NCI-H1436 (cell line): ENCODE results near the gene CSTPP1.

Experiments used
- DNase-seq: peaks from one replicate; lab custom pipeline; 2025; lab: John Stamatoyannopoulos, UW

Gene CSTPP1

DNA sequence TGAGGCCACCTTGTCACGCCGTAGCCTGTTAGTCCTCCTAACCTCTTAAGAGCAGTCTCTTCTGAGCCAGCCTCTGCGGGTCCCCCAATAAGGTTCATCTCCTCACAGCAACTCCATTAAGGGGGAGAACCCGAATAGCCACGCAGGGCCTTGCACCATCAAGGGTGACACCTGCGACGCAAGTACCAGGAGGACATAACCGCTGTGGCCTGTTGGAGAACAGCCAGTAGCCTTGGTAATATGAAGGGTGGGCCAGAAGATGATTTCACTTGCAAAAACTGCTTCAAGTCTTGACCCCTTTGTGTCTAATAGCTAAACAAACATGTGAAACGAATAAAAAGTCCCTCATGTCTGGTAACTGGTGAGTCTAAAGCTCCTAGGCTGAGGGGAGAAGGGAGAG lies 225.3 kb downstream of the CSTPP1 start:
- DNase-seq = no peak

DNA sequence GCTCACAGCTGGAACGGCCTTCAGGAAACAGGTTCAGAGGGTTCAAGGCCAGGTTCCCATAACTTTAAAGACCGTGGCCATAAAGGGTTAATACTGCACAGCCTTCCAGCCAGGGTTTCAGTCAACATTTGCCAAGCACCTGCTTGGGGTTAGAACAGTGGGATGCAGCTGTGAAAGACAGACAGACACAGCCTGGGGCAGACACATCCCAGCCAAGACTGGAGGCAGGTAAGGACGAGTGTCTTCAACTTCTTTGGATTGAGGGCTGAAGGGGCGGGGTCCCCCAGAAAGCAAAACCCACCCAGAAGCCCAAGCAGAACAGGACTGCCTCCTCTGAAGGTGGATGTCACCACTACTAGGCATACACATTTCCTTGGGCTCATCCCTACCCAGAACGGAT lies 225.9 kb downstream of the CSTPP1 start:
- no peak for DNase-seq

DNA sequence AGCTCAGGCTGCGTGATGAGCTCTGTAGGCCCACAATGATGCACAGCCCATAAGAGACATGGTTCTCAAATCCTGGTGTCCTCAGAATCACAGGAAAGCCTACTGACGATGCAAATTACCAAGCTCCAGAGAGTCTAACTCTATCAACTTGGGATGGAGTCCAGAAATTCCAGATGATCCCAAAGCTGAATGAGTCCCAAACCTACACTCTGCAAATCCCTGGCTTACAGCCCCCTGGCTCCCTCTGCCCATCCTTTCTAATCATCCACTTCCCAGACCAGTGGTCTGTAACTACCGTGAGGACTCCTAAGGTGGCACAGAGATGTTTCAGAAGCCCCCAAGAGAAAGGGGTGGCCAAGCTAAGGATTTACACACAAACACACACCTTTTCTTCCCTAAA lies 226.6 kb downstream of the CSTPP1 start:
- DNase-seq = no peak

DNA sequence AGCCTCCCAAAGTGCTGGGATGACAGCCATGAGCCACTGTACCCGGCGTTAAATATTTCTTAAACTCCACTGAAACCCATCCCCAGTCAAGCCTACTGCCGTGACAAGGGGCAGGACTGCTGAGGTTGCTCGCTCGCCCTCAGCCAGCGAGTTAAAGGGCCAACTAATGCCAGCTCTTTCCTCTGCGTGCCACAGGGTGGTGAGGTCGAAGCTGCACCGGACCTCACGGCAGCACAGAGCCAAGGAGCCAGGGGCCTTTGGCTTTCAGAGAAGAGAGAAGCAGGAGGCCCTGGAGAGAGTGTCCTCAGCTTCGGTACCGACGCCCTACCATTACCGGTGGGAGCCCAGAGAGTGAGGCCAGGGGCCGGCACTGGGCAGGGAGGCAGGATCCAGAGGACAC lies 227.3 kb downstream of the CSTPP1 start:
- no peak for DNase-seq

DNA sequence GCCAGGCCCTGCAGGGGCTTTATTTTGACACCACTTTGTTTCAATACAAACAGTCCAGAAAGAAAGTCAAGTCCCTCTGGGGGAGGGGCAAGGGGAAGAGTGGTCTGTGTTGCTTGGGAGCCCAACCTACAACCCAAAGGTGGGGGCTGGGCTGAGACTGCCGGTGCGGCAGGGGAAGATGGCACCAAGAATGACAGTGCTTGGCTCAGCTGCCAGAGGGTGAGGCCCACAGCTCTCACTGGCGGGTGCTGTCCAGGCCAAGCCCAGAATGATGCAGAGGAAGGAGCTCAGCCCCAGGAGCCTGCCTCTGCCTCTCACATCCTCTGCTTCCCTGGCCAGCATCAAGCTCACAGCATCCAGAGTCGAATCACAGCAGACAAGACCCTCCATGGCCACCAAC lies 227.8 kb downstream of the CSTPP1 start:
- no peak for DNase-seq

DNA sequence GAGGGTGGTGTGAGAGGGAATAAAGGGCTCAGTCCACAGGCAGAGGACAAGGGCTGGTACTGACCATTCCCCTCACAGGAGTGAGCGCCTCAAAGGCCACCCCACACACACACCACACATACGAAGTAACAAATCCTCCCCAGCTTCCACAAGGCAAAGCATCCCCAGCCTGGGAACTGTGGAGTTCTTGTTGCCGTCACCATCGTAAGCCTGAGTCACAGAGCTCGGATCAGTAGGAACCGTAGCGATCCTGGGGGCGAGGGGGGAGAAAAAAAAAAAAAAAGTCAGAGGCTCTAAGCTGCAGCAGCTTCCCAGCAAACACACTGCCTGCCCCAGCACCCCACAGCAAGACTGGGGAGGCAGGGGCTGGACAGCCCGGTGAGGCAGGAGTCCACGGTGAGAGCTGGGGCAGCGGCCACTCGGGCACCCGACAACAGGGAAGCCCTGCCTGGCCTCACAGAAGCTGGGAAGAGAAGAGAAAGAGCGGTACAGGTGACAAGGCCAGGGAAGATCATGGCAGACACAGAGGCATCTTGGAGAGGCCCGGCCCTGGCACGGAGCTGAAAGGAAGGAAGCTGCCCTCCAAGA lies 228.8 kb downstream of the CSTPP1 start:
- DNase-seq = no peak

DNA sequence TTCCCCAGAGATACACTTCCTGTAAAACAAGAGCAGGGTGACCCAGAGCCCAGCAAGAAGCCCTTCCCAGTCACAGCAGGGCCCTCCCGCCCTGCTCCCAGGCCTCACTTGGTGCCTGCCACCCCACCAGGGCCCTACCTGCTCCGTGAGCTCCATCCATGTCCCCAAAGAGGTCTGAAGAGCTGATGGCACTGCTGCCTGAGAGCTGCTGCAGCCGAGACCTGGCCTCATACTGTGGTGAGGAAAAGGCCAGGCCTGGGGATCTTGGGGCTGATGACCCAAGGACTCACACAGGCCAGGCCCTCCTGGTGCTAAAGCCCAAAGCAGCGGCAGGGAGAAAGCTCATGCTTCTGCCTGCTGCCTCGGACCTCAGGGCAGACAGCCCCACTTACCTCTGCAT lies 229.8 kb downstream of the CSTPP1 start:
- no peak for DNase-seq

DNA sequence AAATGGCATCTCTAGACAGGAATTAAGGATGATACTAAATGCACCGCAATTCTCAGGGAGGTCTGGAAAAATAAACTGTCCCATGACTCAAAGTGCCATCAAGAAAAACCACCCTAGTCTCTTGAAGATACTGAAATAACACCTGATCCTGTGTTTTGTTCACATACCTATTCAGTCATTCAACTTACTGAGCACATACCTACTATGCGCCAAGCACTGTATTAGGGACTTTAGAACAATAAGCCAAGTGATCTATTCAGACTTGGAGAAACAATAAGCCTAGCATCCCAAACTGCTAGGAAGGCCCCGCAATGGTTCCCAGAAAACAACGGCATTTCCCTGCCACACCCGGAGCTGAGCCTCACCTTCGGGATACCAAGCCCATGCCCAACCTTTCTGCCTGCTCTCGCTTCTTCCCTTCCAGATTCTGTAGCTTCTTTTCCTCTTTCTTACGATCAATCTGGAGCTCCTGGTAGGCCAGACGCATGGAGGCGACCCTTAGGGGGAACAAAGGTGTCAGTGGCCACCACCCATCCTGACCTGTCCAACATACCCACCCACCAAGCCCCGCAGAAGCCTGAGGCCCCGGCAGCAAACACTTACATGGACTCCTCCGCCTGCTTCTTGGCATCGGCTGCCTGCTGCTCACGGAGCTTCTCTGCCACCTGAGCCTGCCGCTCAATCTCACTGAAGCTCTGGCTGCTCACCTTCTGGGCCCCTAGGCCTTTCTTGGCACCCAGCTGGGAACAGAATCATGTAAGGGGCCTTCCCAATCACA lies 234.7 kb downstream of the CSTPP1 start:
- no peak for DNase-seq

DNA sequence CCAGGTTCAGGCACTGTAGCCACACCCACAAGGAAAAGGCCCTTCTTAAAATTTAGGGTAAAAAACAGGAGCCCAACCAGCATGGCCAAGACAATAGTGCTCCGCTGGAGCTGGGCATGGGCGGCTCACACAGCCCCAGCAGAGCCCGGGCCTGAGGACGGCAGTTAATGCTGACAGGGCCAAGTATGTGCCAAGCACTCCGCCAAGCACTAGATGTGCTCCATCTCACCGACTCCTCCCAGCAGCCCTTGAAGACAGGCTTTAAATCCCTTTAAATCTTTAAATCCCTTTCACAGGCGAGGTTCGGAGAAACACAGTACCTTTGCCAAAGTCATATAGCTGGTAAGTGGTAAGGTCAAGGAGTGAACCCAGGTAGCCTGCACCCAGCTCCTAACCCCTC lies 235.3 kb downstream of the CSTPP1 start:
- no peak for DNase-seq

DNA sequence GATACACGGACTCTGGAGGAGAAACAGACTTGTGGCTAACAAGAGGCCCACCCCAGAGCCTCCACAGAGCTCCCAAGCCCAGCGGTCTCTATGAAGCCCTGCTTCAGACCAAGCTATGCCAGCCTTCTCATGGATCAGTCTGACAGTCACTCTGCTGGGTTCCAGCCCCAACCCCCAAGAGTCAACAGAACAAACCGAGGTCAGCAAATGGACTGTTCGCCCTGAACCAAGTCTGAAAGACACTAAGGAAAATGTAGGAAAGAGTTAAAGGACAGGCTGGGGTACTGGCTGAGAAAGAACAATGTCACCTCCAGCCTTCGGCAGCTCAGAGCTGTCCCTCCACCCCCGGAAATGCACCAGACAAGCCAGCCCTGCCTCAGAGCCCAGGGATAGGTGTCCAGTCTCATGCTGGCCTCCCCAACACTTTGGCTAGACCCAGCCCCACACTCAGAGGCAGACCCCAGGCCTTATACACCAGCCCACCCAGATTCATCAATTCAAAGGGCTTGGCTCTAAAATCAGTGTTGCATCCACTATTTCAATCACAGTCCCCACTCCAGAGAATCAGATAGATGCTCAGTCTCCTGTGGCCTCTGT lies 236.3 kb downstream of the CSTPP1 start:
- no peak for DNase-seq

DNA sequence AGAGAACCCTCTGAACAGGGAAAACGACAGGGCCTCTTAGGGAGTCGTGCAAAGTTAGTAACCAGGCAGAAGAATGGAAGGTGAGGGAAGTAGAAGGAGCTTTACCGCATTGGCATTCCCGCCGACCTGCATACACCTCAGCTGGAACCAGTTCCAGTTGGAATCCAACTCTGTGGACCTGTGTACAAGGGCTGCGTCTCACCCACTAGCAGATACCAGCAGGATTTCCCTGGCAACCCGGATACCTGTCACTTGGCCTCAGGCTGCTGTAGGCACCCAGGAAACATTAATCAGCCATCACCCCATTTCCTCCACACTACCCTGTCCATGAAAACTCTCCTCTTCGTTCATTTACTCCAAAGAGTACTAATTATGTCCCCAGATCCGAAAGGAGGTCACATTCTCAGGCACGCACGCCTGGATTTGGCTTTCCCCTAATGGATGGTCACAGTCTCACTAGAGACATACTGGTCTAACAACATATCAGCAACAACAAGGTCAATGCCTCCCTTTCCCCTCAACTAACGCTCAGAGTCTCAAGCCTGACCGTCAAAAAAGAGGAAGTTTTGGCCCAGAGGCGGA lies 239.3 kb downstream of the CSTPP1 start:
- no peak for DNase-seq

DNA sequence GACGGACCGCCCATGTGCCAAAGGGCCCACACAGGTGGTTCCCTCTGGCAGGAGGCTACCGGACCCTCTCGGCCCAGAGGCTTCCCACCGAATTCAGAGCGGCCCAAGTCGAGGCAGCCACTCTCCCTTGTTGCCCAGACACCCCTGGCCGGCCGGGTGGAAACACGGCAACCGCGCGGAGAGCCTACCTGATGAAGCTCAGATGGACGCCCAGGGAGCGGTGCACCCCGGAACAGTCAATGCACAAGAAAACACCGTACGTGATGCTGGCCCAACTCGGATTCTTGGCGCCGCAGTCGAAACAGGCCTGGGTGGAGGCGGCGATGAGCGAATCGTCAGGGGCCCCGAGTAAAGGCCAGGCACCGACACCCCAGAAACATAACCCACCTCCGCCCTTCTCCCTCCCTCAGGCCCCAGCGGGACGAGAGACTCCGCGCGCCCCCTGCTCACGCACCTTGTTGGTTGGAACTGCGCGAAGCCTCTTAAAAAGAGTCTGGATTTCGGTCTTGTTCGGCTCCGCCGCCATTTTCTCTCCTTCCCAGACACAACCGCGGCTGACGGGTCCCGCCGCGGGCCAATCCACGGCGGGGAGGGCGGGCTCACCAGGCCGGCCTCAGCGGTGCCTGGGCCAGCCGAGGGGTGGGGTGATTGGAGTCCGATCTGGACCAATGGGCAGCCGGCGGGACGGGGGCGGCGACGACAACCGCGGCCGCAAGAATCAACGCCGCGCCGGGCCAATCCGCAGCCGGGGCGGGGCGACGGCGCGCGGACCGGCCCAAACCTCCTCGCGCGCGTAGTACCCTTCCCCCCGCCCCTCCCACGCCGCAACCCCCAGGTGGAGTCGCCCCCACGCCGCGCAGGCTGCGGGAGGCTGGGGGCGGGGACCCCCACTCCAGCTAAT lies 240.0 kb downstream of the CSTPP1 start, which contains the start of gene ARFGAP2:
TSS of gene ARFGAP2 (minus strand) at position 552 of the 901 bp plus-strand sequence. CDS start at position 526, 26 bp downstream.
- peak; percentile 95 for DNase-seq

DNA sequence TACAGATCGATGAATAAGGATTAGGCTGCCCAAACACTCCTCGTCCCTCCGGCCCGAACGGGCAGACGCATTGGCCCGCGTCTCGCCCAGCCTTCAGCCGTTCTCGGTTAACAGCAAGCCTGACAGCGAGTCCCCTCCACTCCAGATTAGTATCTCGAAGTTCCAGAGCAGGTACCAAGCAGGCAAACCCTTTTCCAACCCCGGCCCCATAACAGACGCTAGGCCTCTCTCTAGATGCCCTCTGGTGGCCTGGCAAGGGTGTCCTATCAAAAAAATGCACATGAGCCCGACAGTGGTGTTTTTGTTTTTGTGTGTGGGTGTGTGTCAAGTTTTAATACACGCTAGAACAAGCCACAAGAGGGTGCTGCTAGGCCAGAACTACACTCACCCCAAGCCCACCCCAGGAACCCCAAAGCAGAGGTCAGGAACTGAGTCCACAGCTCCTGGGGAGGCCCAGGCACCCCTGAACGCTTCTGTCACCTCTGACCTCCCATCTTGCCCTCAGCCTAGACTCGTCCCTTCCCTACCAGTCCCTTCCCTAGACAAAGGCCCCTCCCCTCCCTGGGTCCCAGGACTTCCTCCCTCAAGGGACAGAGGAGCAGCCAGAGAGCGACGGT lies 240.8 kb downstream of the CSTPP1 start:
- peak; percentile 68 for DNase-seq

DNA sequence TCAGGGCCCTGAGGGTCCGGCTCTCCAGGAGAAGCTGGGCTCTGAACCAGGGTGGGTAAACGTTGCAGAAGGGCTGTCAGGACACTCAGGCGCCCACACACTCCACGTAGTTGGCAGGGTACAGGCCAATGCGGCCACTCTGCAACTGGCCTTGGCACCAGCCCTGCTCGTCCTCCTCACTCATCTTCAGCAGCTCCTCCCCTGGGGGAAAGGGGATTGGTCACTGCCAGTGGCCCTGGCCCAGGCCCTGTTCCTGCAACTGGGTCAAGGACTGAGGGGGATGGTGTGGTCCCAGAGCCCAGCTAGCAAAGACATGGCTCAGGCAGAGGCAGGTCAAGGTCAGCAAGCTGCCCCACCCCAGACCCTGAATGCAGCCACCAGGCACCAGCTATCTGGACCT lies 241.3 kb downstream of the CSTPP1 start:
- DNase-seq = no peak

DNA sequence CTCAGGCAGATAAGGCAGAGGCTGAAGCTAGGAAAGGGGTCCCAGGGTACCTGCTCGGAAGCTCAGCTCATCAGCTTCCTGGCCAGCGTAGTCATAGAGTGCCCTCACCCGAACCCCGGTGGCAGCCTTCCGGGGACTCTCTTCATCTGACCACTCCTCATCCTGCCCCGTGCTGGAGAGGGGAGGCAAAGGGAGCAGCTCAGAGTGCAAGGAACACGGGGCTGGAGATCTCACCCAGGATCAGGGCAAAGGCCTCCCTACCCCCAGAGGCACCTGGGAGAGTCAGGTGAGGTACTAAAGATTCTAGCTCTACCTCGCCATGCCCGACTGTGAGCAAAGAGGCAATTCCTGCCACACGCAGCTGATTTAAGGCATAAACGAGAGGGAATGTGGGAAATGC lies 241.8 kb downstream of the CSTPP1 start:
- DNase-seq = no peak

DNA sequence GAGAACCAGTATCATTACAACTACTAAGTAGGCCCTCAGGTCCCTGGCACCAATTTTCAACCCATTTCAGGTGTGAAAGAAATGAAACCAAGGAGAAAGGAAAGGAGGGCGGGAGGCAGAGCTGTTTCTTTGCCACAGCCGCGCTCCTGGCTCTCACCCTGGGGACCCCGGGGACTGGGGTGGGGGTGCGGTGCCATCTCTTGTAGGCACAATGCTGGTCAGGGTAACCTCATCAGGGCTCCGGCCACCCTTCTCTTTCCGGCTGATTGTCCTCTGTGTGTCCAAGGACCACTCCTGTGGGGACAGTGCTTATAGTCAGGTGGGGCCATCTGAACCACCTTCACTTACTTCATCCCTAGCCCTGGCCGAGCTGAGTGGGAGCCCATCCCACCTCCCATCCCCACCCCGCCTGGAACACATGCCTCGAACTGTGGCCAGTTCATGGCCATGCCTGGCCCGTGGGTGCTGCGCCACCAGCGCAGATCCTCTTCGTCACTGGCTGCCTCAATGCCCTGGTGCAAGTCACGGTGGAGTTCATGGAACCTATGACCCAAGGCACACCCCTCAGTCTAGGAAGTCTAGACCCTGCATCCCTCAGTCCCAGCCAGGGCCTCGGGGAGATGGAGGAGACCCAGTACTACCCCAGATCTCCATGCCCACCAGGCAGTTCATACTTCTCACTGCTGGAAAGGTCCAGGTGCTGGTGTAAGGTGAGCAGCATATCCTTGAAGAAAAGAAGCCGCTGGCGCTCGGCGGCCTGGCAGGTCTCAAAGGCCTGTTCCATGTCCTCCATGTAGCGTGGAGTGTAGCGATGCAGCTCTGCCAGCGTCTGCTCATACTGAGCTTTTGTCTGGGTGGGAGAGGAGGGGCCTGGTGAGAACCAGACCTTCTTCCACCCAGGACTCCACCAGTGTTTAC lies 242.4 kb downstream of the CSTPP1 start:
- no peak for DNase-seq

DNA sequence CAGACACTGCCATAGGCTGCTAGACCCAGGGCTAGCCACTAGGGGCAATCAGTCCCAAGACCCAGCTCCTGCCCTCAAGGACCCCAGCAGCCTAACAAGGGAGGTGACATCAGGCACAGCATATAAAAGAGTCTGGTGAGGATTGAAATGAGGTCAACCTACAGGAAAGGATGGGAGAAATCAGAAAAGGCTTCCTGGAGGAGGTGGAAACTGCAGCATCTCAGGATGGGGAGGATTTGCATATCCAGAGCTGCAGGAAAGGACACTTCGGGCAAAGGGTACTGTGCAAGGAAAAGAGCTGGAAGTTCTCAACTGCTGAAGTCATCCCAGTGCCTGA lies 243.1 kb downstream of the CSTPP1 start:
- DNase-seq = peak; percentile 36

DNA sequence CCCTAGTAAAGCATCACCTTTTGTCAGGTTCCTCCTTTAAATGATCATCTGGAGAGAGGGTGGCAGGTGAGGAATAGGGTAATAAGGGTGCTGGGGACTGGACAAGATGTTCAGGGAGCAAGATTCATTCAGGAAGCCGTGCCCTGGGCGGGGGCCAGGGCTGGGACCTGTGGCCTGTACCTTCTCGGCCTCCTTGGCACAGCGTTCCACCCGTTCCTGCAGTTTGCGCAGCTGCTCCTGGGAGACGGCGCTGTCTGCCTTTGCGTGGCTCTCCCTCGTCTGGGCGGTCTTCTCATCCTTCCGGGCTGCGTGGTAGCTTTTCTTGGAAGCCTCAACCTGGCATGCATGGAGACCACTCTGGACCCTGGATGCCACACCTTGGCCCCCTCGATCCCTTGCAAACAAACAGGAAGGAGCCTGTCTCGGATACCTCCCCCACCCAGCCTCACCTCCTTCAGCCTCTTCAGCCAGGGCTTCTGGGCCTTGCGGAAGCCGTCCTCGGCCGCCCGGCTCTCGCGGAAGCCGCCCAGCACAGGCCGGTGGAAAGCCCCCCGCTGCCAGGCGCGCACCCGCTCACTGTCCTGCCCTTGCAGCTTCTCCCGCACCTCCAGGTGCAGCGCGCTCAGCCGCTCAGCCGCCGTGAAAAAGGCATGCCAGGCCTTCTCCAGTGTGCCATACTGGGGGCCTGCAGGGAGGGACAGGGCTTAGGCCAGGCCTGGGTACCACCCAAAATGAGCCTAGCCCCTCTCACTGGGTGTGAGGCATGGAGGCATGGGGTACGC lies 243.6 kb downstream of the CSTPP1 start:
- no peak for DNase-seq

DNA sequence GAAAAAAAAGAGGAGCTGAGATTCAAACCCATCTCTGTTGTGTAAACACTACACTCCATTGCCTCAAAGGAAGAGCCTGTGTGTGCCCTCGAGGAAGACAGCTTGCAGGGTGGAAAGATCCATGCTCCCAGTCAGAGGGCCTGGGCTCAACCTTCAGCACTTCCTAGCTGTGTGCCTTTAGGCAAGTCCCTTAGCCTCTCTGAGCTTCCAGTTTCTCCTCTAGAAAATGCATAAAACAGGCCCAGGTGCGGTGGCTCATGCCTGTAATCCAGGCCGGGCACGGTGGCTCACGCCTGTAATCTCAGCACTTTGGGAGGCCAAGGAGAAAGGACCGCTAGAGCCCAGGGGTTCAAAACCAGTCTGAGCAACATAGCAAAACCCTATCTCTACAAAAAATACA lies 244.7 kb downstream of the CSTPP1 start:
- DNase-seq = no peak

DNA sequence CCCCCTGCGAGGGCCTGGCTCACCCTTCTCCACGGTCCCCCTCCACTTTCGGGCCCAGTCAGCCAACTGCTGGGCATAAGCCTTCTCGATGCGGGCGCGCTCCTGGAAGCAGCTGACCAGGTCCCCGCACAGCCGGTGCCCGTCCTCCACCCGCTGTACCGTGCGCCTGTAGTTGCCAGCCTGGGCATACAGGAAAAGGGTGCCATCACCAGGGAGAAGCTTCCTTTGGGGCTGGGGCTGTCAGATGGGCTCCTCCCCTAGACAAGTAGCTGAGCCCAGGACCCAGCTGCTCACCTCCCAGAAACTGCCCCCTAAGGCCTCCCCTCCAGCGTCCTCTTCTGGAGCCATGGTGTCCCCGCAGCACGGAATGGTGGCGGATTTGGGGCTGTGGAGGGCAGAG lies 245.8 kb downstream of the CSTPP1 start:
- no peak for DNase-seq
